GM18519 (cell line): ENCODE measurements around the gene SDK1.

Experiments used
- ATAC-seq: cut with Tn5 transposase; IDR thresholded peaks from one replicate; pipeline ENCODE4 v1.9.1; 2021; ENCODE audit warnings: mild to moderate bottlenecking, moderate library complexity; ENCODE audit not compliant: unreplicated experiment, low FRiP score

Gene SDK1

DNA sequence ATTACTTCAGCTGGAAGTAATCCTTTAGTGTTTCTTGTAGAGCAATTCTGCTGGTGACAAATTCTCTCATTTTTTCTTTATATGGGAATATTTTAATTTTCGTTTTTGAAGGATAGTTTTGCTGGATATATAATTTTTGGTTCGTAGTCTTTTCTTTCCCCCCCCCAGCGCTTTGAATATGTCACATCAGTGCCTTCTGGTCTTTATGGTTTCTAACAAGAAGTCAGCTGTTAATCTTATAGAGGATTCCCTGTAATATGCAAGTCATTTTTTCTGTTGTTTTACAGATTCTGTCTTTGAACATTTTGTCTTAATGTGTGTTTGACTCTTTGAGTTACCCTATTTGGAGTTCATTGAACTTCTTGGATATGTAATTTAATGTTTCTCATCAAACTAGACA, 96.3 kb downstream of the SDK1 start:
- no peak for ATAC-seq

- no peak for ATAC-seq
These were observed 98.8 kb downstream of the SDK1 start for GRCh38 chr7:3399858-3400257.

- ATAC-seq = no peak
These were observed 103.4 kb downstream of the SDK1 start for GRCh38 chr7:3404501-3404900.

DNA sequence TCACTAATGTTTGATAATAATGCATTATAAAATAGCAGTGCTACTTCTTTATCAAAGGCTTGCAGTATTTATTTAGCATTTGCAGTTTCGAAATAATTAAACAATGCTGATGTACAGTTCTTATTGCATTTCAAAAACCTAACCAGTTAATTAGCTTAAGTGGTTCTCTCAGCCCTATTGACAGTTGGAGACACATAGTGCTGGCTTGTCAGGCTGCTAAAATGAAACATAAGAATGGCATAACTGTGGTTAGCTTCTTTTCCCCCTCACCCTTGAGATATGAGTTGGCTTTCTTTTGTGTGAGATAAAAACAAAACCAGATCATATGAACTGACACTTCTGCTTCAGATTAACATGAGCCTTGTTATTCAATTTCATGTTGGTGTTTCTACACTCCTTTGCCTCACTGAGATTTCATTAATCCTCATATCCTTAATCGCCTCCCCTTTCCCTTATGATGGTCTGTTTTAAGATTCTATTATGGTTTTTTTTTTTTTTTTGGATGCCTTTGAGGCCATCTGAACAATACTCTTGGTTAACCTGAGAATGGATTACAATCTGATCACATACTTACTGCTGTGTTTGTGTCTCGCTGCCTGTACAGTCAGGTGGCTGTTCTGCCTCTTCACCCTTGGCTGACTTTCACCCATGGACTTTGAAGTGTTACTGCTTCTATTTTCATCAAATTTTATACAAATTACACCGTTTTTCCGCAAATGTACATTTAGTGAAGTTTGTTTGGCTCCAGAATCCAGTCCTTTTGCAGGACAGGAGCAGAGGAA, 108.0 kb downstream of the SDK1 start:
- no peak for ATAC-seq

GRCh38 chr7:3412871-3413270, 111.8 kb downstream of the SDK1 start:
- no peak for ATAC-seq

GRCh38 chr7:3415861-3416312, 114.8 kb downstream of the SDK1 start:
- ATAC-seq = no peak

DNA sequence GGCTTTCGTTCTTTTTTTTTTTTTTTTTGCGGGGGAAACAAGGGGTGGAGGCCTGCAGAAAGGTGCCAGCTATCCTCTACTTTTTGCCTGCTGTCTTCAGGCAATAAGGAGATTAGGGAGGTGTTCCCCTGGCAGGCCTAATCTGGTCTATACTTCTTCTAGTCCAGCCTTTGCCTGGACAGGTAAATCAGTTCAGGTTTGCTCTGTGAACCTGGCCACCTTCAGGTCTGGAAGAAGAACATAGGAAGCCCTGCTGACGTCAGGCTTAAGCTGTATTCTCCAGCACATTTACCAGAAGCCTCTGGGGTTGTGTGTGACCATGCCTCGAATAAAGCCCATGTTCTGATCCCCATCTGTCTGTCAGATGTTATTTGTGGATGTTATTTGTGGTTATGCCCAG, 115.4 kb downstream of the SDK1 start:
- ATAC-seq = no peak

- ATAC-seq = no peak
These were observed 124.0 kb downstream of the SDK1 start for GRCh38 chr7:3425087-3425486.

DNA sequence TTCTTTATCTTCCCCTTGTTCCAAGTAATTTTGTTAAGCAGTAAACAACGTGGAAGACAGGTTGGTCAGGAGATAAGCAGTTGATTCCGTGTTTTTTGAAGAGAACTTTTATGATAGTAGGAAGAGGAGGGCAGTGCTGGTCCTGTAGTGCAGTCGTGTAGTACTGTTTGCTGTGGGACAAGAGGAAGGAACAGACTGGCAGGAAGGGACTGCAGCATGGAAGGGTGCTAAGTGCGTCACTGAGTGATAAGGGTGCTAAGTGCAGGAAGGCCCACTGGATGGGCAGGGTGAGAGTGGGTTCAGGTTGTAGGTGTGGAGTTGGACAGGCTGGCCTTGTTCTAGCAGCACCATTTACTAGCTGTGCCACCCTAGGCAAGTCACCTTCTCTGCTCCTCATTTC, 125.0 kb downstream of the SDK1 start:
- ATAC-seq = no peak

DNA sequence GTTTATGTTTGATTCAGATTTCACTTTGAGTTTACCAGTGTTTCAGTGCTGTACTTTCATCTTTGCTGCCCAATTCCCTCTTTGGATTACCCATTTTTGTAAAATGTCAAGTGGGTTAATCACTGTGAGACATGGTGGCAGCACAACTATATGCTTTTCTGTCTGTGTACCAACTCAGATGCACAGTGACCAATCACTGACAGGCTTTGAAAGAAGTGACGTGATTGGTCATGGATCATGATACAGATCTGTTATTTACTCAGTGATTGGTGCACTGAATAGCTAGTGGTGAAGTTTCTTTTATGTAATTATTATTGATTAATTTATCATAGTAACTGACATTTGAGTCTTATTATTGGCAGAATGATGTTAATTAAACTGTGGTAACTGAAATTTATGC, 126.9 kb downstream of the SDK1 start:
- no peak for ATAC-seq

DNA sequence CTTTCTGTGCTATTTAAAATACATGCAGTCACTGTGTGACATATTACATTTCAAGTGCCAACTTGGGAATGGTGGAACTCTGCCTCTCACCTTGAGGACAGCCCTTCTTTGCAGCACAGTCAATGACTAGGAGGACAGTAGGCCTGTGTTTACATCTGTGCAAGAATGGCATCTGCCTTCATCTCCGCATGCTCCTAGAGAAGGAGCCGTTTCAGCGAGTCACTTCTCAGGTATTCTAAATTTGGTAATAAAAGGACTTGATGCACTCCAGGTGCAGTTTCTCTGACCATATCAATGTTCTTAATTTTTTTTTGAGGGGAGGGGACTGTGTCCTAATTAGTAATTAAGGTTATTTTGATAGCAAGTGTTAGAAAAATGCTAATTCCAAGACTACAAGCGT, 128.9 kb downstream of the SDK1 start:
- ATAC-seq = no peak

DNA sequence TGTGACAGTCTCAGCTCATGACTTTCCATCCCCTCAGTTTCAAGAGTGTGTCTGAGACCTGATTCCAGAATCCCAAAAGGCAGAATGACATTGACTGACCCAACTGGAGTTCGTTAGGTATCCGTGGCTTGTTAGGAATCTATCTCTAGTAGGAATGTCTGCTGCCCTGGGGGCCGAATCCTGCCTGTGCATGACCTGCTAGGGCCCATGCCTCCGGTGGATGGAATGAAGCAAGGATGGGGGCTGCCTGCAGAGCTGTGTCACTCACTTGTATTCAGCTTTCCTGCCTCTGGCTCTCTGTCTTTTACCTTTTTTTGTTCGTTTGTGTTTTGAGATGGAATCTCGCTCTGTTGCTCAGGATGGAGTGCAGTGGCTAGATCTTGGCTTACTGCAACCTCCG, 129.5 kb downstream of the SDK1 start:
- no peak for ATAC-seq

DNA sequence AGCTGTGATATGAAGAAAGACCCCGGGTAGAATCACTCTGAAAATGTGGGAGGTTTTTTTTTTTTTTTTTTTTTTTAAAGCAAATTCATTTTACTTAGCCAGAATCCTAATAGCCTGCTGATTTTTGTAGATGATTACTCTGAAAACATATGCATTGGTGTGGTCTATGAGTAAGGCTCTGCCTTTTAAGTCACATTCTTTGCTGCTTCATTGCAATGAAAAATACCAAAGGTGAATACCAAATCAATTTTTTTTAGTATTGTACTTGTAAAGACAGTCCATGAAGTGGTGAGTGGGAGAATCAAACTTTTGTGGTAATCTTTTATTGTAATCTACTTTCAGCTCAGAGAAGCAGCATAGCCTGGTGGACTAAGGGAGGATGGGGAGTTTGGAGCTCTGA, 130.3 kb downstream of the SDK1 start:
- no peak for ATAC-seq

GRCh38 chr7:3432911-3433310, 131.9 kb downstream of the SDK1 start:
- no peak for ATAC-seq

GRCh38 chr7:3434611-3435010, 133.6 kb downstream of the SDK1 start:
- ATAC-seq = no peak

GRCh38 chr7:3436112-3436511, 135.1 kb downstream of the SDK1 start:
- ATAC-seq = no peak

DNA sequence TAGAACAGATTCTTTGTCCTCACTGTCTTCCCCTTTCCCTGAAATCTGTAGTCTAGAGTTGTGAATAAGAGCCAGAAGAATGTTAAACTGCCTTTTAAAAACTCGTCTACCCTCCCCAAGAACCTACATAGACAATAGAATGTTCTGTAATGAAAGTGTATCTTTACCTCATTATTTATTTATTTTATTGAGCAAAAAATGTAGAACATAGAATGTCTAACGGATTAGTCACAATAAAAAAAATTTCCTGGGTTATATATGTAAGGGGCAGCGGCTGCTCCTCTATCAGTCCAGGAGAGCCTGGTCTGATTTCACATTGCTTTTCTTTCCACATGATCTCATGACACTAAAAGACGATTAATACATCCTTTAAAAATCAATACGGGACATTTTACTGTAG, 135.7 kb downstream of the SDK1 start:
- no peak for ATAC-seq

DNA sequence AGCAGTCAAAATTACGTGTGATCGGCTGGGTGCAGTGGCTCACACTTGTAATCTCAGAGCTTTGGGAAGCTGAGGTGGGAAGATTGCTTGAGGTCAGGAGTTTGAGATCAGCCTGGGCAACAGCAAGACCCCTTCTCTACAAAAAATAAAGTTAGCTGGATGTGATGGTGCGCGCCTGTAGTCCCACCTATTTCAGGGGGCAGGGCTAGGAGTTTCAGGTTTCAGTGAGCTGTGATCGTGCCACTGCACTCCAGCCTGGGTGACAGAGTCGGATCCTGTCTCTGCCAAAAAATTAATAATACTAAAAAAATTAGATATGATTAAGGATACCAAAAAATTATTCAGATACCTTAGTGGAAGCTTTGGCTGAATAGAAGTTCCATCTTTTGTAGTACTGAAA, 136.4 kb downstream of the SDK1 start:
- ATAC-seq = no peak

DNA sequence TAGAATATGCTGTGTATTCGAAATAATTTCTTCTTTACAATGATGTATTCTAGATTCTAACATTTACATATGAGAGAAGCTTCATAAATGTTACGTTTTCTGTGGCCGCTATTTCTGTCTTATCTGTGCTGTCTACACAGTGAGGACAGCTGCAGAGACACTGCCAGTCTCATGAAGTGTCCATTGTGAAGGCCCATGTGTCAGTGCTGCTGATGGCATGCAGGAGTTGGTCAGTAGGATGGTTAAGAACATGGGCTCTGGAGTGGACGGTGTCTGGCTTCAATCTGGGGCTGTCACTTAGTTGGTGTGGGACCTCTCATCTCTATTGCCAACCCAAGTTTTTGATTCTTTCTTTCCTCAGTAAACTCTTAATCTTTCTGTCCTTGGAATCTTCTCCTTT, 137.3 kb downstream of the SDK1 start:
- ATAC-seq = no peak

DNA sequence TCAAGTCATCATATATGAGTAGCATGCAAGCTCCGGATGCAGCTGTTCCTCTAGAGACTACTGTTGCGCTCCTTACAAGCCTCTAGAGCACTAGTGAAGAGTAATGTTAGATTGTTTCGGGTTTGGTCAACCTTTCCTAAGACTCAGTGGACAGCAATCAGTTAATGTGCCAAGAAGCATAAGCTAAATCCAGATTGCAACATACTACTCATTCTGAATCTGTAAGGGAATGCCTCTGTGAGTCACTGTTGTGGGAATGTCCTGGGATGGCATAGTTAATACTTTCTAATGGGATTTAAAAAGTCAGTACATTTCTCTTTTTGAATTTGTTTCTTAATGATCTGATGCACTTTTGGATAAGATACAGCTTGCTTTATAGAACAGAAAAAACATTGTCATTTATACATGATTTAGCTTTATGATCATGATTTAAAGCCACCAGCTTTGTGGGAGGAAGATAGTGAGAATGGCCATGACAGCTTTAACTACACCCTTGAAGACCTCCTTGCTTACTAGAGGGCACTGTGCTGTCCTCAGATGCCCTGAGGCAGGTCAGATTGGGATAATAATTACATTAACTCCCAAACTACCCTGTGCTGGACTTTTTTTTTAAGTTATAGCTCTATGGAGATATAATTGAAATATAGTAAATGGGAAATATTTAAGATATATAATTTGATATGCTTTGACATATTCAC, 138.4 kb downstream of the SDK1 start:
- ATAC-seq = no peak

GRCh38 chr7:3440509-3440908, 139.5 kb downstream of the SDK1 start:
- no peak for ATAC-seq

- no peak for ATAC-seq
These were observed 142.7 kb downstream of the SDK1 start for GRCh38 chr7:3443716-3444115.
